GM21619 (cell line): Measurements from ENCODE around the gene UBA52.
A peak's percentile ranks its signal among the peaks of the same experiment; 100 is the strongest.

Experiments used
- ATAC-seq: cut with Tn5 transposase; IDR thresholded peaks from one replicate; pipeline ENCODE4 v1.9.1; 2021; ENCODE audit not compliant: unreplicated experiment

The UBA52 gene

DNA sequence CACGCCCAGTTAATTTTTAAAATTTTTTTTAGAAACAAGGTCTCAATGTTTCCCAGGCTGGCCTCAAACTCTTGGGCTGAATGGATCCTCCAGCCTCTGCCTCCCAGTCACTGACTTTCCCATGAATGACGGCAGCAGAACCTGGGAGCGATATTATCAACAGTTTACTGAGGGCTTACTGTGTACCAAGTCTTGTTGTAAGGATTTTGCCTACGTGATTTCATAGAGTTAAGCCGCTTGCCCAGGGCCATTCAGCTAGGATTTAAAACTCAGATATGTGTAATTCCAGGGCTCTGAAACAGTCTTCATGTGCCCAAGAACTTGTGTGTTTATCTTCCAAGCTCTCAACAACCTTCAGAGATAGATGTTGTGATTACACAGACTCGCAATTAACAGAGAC lies 20.0 kb upstream of the UBA52 start:
- no peak for ATAC-seq

DNA sequence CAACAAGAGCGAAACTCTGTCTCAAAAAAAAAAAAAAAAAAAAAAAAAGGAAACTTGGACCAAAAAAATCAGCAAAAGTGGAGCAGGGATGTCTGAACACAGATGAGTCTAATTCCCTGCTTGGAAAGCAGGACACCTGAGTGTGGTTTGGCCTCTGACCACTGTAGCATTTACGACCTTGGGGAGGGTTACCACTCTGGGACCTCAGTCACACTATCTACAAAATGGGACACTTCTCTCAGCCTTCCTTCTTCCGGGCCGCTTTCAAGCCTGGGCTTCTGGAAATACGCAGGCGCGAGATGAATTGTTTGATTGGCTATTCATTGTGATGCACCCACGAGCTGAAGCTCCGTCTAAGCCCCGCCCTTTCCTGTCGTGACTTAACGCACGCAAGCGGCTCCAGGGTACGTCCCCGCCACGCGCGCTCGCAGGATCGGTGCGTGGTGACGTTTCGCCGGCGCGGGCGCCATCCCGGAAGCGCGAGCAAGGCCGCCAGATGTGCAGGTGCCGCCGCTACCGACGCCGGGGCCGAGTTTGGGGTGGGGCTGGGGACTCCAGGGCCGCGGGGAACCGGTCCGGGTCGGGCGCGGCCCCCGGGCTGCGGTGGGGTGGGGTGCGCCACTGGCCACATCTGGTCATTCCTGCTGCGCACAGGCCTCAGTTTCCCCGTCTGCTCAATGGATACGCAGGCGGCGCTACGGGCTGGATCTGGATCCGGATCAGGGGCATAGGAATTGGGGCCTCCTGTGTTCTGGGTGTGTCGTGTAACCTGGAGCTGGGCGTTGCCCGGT lies 14.1 kb upstream of the UBA52 start, which contains the start of gene KXD1:
KXD1 (plus strand) TSS at position 460 of the 791 bp plus-strand sequence. CDS start 4,187 bp downstream, outside the sequence.
- ATAC-seq: peak; percentile 90

DNA sequence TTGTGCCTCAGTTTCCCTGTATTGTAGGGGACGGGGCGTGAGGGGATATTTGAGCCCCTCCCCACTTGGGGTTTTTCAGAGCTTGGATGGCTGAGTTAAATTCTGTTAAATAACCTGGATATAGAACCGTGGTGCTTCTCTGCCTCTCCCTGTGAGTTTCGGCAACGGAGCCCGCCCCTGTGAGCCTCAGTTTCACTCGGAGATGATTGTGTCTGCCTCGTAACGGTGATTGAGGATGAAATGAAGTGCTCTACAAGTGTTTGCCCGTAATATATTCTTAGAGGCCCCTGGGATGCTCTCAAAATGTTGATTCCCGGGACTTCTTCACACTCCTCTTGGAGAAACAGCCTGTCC lies 13.5 kb upstream of the UBA52 start:
- no peak for ATAC-seq

DNA sequence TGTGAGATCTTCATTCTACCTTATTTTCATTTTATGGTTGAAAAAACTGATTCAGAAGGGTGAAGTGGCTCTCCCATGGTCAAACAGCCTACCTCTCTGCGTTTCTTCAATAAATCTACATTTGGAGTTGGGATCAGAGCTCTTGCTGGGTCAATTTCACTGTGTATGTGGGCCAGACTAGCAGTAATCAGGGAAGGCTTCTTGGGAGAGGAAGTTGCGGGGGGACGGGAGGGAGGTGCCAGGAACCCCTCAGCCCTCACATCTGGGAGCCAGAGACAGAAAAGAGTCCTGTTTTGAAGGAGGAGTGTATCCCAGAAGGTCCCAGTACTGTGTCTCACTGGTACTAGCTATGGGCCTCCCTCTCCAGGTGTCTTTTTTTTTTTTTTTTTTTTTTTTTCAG lies 13.1 kb upstream of the UBA52 start:
- ATAC-seq: no peak

DNA sequence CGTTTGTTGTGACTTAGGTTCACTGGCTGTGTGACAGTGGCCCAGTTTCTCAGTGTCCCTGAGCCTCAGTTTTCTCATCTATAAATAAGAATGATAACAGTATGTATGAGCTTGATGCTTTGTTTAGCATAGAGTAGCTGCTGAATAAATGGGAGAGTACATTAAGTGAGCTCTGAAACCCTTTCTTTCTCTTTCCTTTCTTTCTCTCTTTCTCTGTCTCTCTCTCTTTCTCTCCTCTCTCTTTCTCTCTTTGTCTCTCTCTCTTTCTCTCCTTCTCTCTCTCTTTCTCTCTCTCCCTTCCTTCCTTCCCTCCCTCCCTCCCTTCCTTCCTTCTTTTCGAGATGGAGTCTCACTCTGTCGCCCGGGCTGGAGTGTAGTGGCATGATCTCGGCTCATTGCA lies 12.0 kb upstream of the UBA52 start:
- ATAC-seq: no peak

DNA sequence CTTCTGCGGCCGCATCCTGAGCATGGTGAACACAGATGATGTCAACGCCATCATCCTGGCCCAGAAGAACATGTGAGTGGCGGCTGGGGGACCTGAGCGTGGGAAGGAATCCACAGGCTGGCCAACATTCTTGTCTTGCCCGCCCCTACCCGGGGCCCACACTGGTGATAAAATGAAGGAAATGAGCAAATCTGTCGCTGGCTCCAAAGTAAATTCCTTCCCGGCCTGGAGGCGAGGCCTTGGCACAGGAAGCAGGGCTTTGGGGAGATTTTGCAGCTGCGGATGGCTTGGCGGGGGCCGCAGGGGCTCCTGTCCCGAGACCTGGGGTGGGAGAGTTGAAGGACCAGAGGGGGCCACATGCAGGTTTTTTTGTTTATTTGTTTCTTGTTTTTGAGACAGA lies 9.6 kb upstream of the UBA52 start:
- ATAC-seq: no peak

DNA sequence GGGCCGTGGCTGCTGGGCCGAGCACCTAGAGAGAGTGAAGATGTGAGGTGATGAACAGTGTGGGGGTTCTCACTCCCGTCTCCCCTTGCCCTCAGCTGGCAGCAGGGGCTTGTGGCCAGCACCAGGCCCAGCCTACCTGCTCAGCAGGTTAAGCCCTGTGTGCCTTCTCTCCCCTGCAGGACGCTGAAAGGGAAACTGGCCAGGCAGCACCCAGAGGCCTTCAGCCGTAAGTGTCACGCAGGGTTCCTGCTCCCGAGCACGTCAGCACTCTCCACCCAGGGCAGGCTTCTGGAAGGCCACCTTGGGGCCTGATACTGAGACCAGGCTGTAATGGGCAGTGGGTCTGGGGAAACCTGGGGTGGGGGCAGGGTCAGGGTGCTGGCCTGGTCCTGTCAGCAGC lies 4.7 kb upstream of the UBA52 start:
- ATAC-seq: no peak

DNA sequence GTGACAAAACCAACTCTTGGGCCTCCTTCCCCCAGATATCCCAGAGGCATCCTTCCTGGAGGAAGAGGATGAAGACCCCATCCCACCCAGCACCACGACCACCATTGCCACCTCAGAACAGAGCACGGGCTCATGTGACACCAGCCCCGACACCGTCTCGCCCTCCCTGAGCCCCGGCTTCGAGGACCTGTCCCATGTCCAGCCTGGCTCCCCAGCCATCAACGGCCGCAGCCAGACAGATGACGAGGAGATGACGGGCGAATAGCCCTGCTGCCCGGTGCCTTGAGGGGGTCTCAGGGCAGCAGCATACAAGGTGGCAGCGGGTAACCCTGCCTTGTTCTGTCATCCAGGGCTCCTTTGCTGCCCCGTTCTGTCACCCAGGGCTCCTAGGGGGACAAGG lies 3.3 kb upstream of the UBA52 start:
- no peak for ATAC-seq

DNA sequence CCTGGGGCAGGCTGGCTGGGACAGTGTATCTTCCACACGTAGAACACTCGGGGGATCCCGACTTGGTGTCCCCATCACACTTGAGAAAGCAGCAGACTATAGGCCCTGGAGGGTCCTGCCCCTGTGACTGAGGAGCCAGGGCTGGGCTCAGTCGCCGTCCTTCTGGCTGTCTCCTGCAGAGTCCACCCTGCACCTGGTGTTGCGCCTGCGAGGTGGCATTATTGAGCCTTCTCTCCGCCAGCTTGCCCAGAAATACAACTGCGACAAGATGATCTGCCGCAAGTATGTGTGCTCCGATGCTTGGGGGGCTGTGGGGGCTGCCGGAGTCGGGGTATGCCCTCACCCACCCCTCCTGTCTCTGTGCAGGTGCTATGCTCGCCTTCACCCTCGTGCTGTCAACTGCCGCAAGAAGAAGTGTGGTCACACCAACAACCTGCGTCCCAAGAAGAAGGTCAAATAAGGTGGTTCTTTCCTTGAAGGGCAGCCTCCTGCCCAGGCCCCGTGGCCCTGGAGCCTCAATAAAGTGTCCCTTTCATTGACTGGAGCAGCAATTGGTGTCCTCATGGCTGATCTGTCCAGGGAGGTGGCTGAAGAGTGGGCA lies 3.1 kb downstream of the UBA52 start:
- no peak for ATAC-seq

DNA sequence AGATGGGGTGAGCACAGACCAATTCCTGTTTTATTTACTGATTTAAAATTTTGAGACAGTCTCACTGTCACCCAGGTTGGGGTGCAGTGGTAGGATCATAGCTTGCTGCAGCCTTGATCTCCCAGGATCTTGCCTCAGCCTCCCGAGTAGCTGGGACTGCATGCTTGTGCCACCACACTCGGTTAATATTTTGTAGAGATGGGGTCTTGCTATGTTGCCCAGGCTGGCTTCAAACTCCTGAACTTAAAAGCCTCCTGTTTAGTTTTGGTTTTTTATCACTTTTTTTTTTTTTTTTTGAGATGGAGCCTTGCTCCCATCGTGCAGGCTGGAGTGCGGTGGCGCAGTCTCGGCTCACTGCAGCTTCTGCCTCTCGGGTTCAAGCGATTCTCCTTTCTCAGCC lies 4.7 kb downstream of the UBA52 start:
- ATAC-seq: no peak

DNA sequence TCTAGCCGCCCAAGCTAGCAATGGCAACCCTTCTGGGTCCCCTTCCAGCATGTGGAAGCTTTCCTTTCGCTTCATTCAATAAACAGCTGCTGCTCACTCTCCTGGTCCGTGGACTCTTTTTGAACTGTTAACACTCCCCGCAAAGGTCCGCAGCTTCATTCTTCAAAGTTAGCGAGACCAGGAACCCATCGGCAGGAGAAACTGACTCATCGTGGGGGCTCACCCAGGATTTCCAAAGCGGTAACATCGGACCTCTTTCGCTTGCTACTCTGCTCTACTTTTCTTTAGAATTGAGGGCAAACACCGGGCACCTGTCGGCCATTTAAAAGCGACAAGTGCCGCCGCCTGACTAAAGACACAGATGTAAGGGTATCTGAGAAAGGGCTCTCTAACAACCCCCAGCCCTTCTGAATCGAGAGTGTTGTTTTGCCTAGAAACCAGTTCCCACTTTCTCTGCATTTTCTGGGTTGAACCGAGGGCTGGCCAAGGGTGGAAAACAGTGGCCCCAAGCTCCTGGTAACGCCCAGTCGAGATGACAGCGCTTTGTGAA lies 5.8 kb downstream of the UBA52 start:
- no peak for ATAC-seq

DNA sequence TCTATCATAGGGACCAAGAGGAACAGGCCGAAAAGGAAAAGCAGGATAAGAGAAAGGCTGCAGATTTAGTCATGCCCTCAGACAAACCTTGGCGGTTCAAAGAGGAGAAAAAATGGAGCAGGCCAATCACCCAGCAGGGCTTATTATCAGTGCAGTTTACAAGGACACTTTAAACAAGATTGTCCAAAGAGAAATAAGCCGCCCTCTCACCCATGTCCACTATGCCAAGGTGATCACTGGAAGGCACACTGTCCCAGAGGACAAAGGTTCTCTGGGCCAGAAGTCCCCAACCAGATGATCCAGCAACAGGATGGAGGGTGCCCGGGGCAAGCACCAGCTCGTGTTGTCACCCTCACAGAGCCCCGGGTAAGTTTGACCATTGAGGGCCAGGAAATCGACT lies 8.7 kb downstream of the UBA52 start:
- no peak for ATAC-seq

DNA sequence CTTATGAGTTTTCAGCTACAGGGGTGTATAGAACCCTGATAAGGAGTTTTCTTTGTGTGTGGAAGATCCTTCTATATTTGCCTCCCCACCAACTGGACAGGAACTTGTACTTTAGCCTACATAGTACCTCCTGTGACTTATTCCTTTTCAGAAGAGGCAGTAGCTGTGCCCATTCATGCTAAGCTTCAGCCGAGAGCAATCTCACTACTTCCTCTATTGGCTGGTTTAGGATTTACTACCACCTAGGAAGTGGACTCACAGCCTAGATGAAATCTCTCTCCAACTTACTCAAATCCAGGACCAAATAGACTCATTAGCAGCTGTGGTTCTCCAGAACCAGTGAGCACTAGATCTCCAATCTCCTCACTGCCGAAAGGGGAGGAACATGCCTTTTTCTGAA lies 14.6 kb downstream of the UBA52 start:
- no peak for ATAC-seq

DNA sequence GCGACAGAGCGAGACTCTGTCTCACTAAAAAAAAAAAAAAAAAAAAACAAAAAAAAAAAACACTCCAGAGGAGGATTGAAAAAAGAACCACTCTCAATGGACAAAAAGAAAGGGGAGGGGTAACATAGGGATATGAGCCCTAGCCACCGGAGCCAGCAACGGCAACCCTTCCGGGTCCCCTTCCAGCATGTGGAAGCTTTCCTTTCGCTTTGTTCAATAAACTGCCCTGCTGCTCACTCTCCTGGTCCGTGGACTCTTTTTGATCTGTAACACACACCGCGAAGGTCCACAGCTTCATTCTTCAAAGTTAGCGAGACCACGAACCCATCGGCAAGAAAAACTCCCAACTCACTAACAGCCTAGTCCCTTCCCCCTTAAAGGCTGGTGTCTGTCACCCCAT lies 15.9 kb downstream of the UBA52 start:
- ATAC-seq: no peak

DNA sequence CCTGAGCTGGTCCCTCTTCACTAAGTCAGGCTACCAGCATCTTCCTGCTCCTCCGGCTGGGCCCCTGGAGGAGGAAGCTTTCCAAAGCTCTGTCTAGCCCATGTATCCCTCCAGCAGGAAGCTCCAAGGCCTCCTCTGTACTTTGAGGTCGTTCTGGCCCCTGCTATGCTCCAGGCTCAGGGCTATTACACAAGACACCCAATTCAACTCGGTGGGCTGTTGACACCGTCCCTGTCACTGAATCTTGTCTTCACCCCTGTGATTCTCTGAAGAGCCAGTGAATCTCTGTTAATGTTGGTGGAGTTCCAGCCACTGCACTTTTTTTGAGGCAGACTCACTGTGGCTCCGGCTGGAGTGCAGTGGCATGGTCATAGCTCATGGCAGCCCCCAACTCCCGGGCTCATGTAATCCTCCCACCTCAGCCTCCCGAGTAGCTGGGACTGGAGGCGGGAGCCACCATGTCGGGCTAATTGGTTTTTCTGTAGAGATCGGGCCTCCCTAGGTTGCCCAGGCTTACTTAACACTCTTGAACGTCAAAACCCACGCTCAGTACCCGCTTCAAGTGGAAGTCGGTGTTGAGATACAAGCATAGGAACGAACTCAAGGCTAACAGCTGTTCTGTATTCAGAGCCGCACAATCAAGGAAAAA lies 16.4 kb downstream of the UBA52 start:
- no peak for ATAC-seq

DNA sequence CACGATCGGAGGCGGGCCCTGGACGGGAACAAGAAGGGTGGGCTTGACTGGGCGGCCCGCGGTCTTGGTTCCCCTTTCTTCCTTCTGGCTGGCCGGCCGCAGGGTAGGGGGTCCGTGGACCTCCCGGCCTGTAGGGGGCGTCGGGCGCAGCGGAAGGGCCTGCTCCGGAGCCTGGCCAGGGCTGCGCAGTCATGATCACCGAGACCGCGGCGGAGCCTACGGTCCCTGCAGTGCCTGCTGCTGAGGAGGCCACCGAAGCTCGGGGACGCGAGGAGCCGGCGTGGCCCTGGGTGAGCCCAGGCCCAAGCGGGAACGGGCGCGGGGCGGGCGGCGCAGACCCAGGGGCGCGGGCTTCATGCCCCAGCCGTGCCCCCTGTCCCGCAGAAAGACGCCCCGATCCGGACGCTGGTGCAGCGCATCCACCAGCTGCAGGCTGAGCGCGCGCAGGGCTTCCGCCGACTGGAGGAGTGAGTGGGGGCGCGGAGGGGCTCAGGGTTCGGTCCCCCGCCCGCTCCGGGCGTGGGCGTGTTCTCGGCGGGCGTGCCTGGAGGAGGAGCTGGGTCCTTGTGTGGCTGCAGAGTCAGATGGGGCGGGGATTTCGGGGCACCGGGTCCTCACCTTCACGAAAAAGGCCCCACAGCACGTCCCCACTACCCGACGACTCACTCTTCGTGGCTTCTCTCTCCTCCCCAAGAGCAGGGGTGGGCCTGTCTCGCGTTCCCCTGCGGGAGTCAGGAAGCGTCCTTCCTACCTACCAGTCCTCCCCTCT lies 17.1 kb downstream of the UBA52 start, which contains the start of gene REX1BD:
REX1BD (plus strand) TSS at position 188 of the 769 bp plus-strand sequence; CDS start at position 192, 4 bp downstream.
- peak; percentile 64 for ATAC-seq

DNA sequence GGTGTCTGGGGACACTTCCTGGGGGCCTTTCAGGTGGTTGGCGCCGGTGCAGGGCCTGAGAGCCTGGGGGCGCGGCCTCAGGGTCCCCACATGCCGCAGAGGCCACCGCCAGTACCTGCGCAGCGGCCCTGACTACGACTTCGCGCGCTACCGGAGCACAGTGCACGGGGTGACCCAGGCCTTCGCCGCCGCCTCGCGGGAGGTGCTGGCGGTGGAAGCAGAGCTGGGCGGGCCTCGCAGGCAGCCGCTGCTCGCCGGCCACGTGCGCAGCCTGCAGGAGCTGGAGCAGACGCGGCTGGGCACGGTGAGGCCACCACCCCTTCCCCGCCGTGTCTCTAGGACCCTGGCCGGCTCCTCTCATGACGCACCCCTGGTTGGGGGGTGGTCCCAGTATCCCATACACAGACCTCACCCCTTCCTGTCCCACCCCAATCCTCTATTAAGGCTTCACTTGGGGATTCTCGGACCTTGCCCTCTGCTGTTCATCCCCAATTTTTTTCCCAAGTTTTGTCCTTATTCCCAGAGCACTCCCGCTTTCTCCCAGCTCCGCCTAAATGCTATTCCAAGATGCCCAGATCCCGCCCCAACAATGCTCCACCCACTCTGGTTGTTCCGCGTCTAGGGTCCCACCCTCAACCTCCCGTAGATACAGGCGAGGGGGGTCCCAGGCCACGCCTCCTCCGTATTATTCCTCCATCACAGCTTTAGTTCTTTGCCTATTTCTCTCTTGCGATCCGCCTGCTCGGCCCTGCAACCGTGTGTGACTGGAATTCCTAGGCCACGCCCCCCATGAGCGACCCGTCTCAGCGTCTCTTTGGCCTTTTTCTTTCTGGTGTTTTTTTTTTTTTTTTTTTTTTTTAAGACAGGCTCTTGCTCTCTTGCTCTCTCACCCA lies 18.0 kb downstream of the UBA52 start:
- ATAC-seq: peak; percentile 20

DNA sequence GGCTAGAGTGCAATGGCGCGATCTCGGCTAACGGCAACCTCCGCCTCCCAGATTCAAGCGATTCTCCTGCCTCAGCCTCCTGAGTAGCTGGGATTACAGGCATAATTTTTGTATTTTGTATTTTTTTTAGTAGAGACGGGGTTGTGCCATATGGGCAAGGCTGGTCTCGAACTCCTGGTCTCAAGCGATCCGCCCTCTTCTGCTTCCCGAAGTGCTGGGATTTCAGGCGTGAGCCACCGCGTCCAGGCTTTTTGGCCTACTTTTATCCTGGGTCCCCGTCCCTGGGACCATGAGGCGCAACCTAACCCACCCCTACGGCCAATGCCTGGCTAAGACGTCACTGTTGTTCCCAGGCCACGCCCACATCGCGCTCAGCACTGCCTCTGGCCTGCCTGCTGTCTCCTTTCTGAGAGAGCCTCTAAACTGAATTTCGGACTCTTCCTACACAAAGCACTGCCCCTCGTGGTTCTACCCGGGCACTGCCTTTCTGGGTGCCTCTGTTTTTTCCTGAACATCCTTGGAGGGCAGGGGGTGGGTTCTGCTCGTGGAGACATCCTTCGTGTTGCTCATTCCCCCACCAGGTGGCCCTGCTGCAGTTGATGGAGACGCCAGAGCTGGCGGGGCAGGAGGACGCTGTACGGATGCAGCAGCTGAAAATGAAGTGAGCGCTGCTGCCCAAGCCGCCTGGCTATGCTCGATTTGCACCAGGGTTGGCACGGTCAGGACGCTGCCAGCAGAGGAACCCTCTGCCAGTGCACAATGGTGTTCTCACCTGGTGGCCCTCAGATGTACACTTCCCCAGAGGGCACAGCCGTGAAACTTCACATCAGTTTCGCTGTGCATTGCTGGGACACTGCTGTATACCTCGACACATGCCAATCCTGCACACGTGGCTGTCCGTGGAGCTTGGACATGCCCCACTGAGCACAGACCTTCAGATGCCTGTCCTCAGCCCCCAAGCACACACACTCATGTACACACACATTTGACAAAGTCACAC lies 18.9 kb downstream of the UBA52 start:
- no peak for ATAC-seq
